B cell (primary cell): ENCODE measurements around the gene ACP1. TPM values are rescaled to one million over a fixed set of nuclear protein-coding genes. Genes with fewer than 3 reads are reported as not detected.

Source experiments
- ATAC-seq: fragments of 200-7000 bp; cut with Tn5 transposase; one replicate; pipeline ENCODE4 v1.10.0; 2021; ENCODE audit warnings: low read depth, mild to moderate bottlenecking, moderate number of reproducible peaks, moderate library complexity
- CTCF ChIA-PET: fragments of 350-600 bp; sonication (Branson Sonifier 250); formaldehyde crosslinking; loops from one replicate; lab custom pipeline; 2021; ENCODE audit warnings: antibody characterized with exemption, inconsistent platforms; lab: Charles Lee
- POLR2A ChIA-PET: fragments of 350-600 bp; sonication (Branson Sonifier 250); formaldehyde crosslinking; loops from one replicate; lab custom pipeline; 2021; ENCODE audit warnings: antibody characterized with exemption; lab: Charles Lee
- DNase-seq: peaks from one replicate; pipeline ENCODE4 v3.0.0; 2013
- H2AFZ ChIP-seq: 2 replicates; pipeline ENCODE4 v1.6.1; 2012; ENCODE audit warnings: mild to moderate bottlenecking, low read depth, low read length; ENCODE audit not compliant: insufficient read depth, poor library complexity, severe bottlenecking
- H3K27ac ChIP-seq, 2 donors: 1 replicate in 1 of 2; 2 replicates in 1 of 2; pipeline ENCODE4 v1.5.1; 2012 to 2013; ENCODE audit warnings: low read length in 2 of 2, mild to moderate bottlenecking in 2 of 2, moderate library complexity in 1 of 2
- H3K27me3 ChIP-seq, 4 experiments: fragments of 200-600 bp in 1 of 4; sonication (generic) in 1 of 4; replicated peaks in 1 of 4; 1 replicate in 2 of 4; 2 replicates in 2 of 4; pipeline versions ENCODE4 v1.6.1 to v1.7.0; 2013 to 2016; ENCODE audit warnings: low read length in 3 of 4, mild to moderate bottlenecking in 2 of 4, mixed read lengths in 1 of 4, moderate library complexity in 1 of 4; ENCODE audit not compliant: insufficient read depth in 4 of 4, control insufficient read depth in 3 of 4; ENCODE audit errors: control extremely low read depth in 1 of 4
- H3K36me3 ChIP-seq, 2 experiments: replicated peaks in 1 of 2; 1 replicate in 1 of 2; 2 replicates in 1 of 2; pipeline versions ENCODE4 v1.6.1 to v1.7.1; 2013; ENCODE audit warnings: low read length in 1 of 2; ENCODE audit not compliant: insufficient read depth in 2 of 2, control insufficient read depth in 1 of 2; ENCODE audit errors: control extremely low read depth in 1 of 2, extremely low read depth in 1 of 2
- H3K4me1 ChIP-seq, 2 donors: fragments of 200-600 bp in 1 of 2; sonication (generic) in 1 of 2; 1 replicate in 1 of 2; 2 replicates in 1 of 2; pipeline versions ENCODE4 v1.5.1 to v1.6.1; 2013 to 2017; ENCODE audit warnings: low read length in 2 of 2; ENCODE audit not compliant: control insufficient read depth in 2 of 2, insufficient read depth in 2 of 2
- H3K4me2 ChIP-seq: replicated peaks from 2 replicates; pipeline ENCODE3; 2012; ENCODE audit warnings: mild to moderate bottlenecking, low read depth, low read length; ENCODE audit not compliant: poor library complexity, severe bottlenecking
- H3K4me3 ChIP-seq, 5 experiments: fragments of 200-600 bp in 1 of 5; sonication (generic) in 1 of 5; 1 replicate in 3 of 5; 2 replicates in 2 of 5; pipeline versions ENCODE4 v1.5.1 to v1.7.0; 2011 to 2016; ENCODE audit warnings: low read length in 4 of 5, mild to moderate bottlenecking in 4 of 5, low read depth in 2 of 5, control low read depth in 1 of 5, moderate library complexity in 1 of 5; ENCODE audit not compliant: insufficient read depth in 1 of 5; ENCODE audit errors: control extremely low read depth in 1 of 5, extremely low read depth in 1 of 5
- H3K79me2 ChIP-seq: fragments of 200-600 bp; sonication (generic); one replicate; pipeline ENCODE4 v1.6.0; 2016; ENCODE audit warnings: low read length; ENCODE audit not compliant: control insufficient read depth, insufficient read depth
- H3K9ac ChIP-seq: fragments of 200-600 bp; sonication (generic); 2 replicates; pipeline ENCODE4 v1.6.1; 2017; ENCODE audit warnings: mild to moderate bottlenecking, low read length, moderate library complexity
- H3K9me3 ChIP-seq, 3 donors: one replicate each; pipeline versions ENCODE4 v1.6.1 to v1.7.1; 2013; ENCODE audit warnings: low read length in 2 of 3; ENCODE audit not compliant: control insufficient read depth in 2 of 3, insufficient read depth in 1 of 3; ENCODE audit errors: control extremely low read depth in 1 of 3
- H4K20me1 ChIP-seq: 2 replicates; pipeline ENCODE4 v1.6.0; 2012; ENCODE audit warnings: mild to moderate bottlenecking, low read length; ENCODE audit not compliant: insufficient read depth, control insufficient read depth, poor library complexity, severe bottlenecking
- H3K27ac Mint-ChIP-seq: one replicate; pipeline ENCODE4 v1.8.0; 2021; ENCODE audit warnings: mixed read lengths
- H3K27me3 Mint-ChIP-seq: one replicate; pipeline ENCODE4 v1.8.0; 2021; ENCODE audit warnings: mixed read lengths
- H3K4me1 Mint-ChIP-seq: one replicate; pipeline ENCODE4 v1.8.0; 2021; ENCODE audit warnings: mixed read lengths
- H3K4me3 Mint-ChIP-seq: one replicate; pipeline ENCODE4 v1.8.0; 2021; ENCODE audit warnings: mixed read lengths
- H3K9me3 Mint-ChIP-seq: one replicate; pipeline ENCODE4 v1.8.0; 2022; ENCODE audit warnings: mixed read lengths; ENCODE audit not compliant: insufficient read depth
- CTCF ChIP-seq: fragments of 200-600 bp; IDR thresholded peaks from one replicate; pipeline ENCODE4 v1.8.0; 2022; ENCODE audit warnings: antibody characterized with exemption, mild to moderate bottlenecking
- EZH2 ChIP-seq: IDR thresholded peaks from 2 replicates; pipeline ENCODE4 v1.6.1; 2012; ENCODE audit warnings: borderline replicate concordance, low read depth, mild to moderate bottlenecking, moderate library complexity, low read length; ENCODE audit not compliant: insufficient read depth, poor library complexity, severe bottlenecking
- WGBS: methylation state at CpG from one replicate; pipeline ENCODE4 v1.1.5; 2013; ENCODE audit warnings: missing lambda C conversion rate; ENCODE audit not compliant: insufficient coverage; 5-methylcytosine and 5-hydroxymethylcytosine counted together
- intact Hi-C: fragments of 100-400 bp; cut with micrococcal nuclease; formaldehyde crosslinking; loops from one replicate; pipeline ENCODE4 v1.10.0; 2022
- polyA plus RNA-seq: library from polyadenylated mRNA; depleted of rRNA; stranded (reverse); fragments of >200 nt; gene quantifications from 2 replicates; pipeline ENCODE4 v1.2.3, GENCODE V29; 2012
- total RNA-seq, 2 donors: library from RNA; stranded (reverse); fragments of 120-200 nt in 1 of 2; gene quantifications; 1 replicate in 1 of 2; 2 replicates in 1 of 2; pipeline versions ENCODE4 v1.2.3 to v1.2.4, GENCODE V29; 2013 to 2022

Gene ACP1
- total and polyA plus RNA-seq, 2 donors (not counting 1 experiment from before 2014, with no cell fraction given) = 70.2 to 87.8 TPM

DNA sequence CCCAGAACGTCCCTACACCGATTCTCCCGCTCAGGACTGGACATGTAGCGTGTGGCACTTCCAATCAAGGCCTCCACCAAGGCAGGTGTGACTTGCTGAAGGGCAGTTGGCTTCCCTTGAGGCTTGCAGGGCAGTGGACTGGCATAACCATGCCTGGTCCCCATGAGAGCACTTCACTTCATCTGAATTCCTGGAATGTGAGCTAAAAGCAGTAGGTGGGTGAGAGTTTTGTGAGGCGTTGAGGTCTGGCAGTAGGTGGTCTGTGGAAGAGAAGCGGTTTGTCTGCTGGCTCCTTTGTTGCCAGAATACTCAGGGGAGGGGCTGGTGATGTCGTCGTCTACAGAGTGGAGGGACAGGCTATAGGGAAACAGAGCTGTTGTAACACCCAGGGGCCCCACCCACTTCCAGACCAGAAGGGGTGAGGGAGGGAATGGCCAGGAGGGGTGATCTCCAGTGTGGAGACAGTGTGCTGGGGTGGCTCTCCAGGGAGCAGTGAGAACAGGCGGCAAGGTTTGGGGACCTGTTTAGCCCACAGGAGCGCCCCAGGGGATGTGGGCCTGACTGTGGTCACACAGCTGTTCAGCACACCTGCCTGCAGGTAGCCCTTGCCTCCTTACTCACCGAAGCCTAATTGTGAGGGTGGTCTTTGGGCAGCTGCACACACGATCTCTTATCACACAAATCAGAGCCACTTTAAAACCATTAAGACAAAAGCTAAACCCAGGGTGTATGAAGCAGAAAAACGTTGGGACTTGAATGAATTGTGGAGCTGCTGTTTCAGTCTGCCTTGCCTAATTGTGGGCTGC is 44.6 kb downstream of the ACP1 start:
- H3K9ac ChIP-seq = no peak overlapping the region
- H3K27me3 ChIP-seq = no peaks in the 10 kb centered on the region
- H3K27me3 Mint-ChIP-seq = peaks cover 3% of the 10 kb centered on the region
- H3K4me1 Mint-ChIP-seq = peaks cover 7% of the 10 kb centered on the region
- H3K4me1 ChIP-seq = no peaks in the 10 kb centered on the region
- 73% methylated on average over 8 of the region's 13 CpGs for WGBS
- no peak overlapping the region for H2AFZ ChIP-seq
- H3K4me3 Mint-ChIP-seq = no peak overlapping the region
- ChIA-PET CTCF (no interaction called here), POLR2A (no interaction called here)
- H3K4me2 ChIP-seq = no peak overlapping the region
- no peak for TF ChIP-seq CTCF
- TF ChIP-seq EZH2 = no peak
- no peaks in the 10 kb centered on the region for H3K79me2 ChIP-seq
- H4K20me1 ChIP-seq = no peaks in the 10 kb centered on the region
- peaks cover 0 to 4% (median 0%) of the 10 kb centered on the region in 3 donors for H3K9me3 ChIP-seq
- no peak overlapping the region for H3K27ac ChIP-seq
- no peaks in the 10 kb centered on the region for H3K9me3 Mint-ChIP-seq
- intact Hi-C loops = no loop called here
- no peak for DNase-seq
- no peak overlapping the region for H3K27ac Mint-ChIP-seq
- no peak overlapping the region for H3K4me3 ChIP-seq
- ATAC-seq = no peak
- no peaks in the 10 kb centered on the region for H3K36me3 ChIP-seq

DNA sequence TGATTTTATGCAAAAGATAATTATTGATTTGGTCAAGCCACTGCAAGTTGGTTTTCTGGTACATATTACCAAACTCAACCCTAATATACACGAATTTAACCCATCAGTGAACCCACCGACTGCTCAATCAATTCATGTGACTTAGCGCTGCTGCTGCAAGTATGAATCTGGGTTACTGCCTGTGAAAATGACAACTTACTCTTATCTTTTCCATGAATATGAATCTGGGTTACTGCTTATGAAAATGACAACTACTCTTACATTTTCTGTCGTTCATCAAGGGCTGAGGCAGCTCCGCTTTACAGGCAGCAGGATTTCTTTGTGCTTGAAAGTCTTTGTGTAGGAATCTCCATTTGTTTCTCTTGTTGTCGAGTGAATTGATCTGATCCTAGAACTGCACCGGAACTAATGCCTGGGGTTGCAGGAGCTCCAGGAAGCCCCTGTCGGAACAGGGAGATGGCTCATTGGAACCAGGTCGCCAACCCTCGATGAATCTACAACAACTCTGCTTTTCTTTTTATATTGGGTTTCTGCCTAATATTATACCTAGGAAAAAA is 45.3 kb downstream of the ACP1 start:
- WGBS = 94% methylated on average over 2 of the region's 10 CpGs
- H3K79me2 ChIP-seq = no peaks in the 10 kb centered on the region
- no peaks in the 10 kb centered on the region for H4K20me1 ChIP-seq
- H3K27ac ChIP-seq = no peak overlapping the region
- H3K27me3 Mint-ChIP-seq = peaks cover 3% of the 10 kb centered on the region
- no peak overlapping the region for H3K9ac ChIP-seq
- H3K4me1 Mint-ChIP-seq = peaks cover 7% of the 10 kb centered on the region
- ATAC-seq (no peak), DNase-seq (no peak)
- no peak overlapping the region for H3K4me3 Mint-ChIP-seq
- H3K4me3 ChIP-seq = no peak overlapping the region
- no peak overlapping the region for H3K4me2 ChIP-seq
- TF ChIP-seq EZH2 (no peak), CTCF (no peak)
- H3K27ac Mint-ChIP-seq = no peak overlapping the region
- no peak overlapping the region for H2AFZ ChIP-seq
- peaks cover 0 to 8% (median 0%) of the 10 kb centered on the region in 3 donors for H3K9me3 ChIP-seq
- no peaks in the 10 kb centered on the region for H3K27me3 ChIP-seq
- no peaks in the 10 kb centered on the region for H3K9me3 Mint-ChIP-seq
- H3K4me1 ChIP-seq = no peaks in the 10 kb centered on the region
- H3K36me3 ChIP-seq = no peaks in the 10 kb centered on the region
- ChIA-PET POLR2A (no interaction called here), CTCF (no interaction called here)
- intact Hi-C loops = no loop called here
